Epidermal melanocyte (primary cell): ENCODE data around the gene MYOCD.

Experiments
- DNase-seq: peaks from one replicate; pipeline ENCODE4 v3.0.0; 2011; ENCODE audit warnings: low spot score; ENCODE audit not compliant: insufficient read length

The MYOCD gene

GRCh38 chr17:12759090-12759489 lies 93.4 kb downstream of the MYOCD start:
- DNase-seq: no peak

- no peak for DNase-seq
Measured at GRCh38 chr17:12765548-12765947, 99.9 kb downstream of the MYOCD start.

GRCh38 chr17:12768255-12768654 lies 102.6 kb downstream of the MYOCD start:
- no peak for DNase-seq

- no peak for DNase-seq
Measured at GRCh38 chr17:12769981-12770380, 104.3 kb downstream of the MYOCD start.

- no peak for DNase-seq
Measured at GRCh38 chr17:12773153-12773552, 107.5 kb downstream of the MYOCD start.

- DNase-seq: no peak
Measured at GRCh38 chr17:12789075-12789480, 123.4 kb downstream of the MYOCD start.

- DNase-seq: peak; percentile 24
Measured at GRCh38 chr17:12789481-12790248, 124.0 kb downstream of the MYOCD start, which contains the start of gene ARHGAP44. Gene ARHGAP44, plus strand, starts transcription at chr17:12789498. Its CDS starts 341 bp downstream, at chr17:12789839.

- DNase-seq: no peak
Measured at GRCh38 chr17:12790249-12791106, 124.8 kb downstream of the MYOCD start.

- DNase-seq: no peak
Measured at GRCh38 chr17:12794919-12795532, 129.3 kb downstream of the MYOCD start.

GRCh38 chr17:12800855-12801365 lies 135.2 kb downstream of the MYOCD start:
- DNase-seq: no peak

GRCh38 chr17:12806630-12807029 lies 140.9 kb downstream of the MYOCD start:
- no peak for DNase-seq

GRCh38 chr17:12808723-12809122 lies 143.0 kb downstream of the MYOCD start:
- DNase-seq: no peak

- no peak for DNase-seq
Measured at GRCh38 chr17:12812877-12813276, 147.2 kb downstream of the MYOCD start.

GRCh38 chr17:12813664-12814063 lies 148.0 kb downstream of the MYOCD start:
- no peak for DNase-seq

GRCh38 chr17:12814718-12815117 lies 149.0 kb downstream of the MYOCD start:
- DNase-seq: no peak

GRCh38 chr17:12815642-12816141 lies 150.0 kb downstream of the MYOCD start:
- DNase-seq: no peak
